Neural cell (in vitro differentiated cells): Measurements from ENCODE around the gene CARD19.

ENCODE experiments used
- CTCF ChIP-seq: fragments of 450-650 bp; IDR thresholded peaks from 2 replicates; pipeline ENCODE4 v1.5.1; 2014; ENCODE audit warnings: antibody characterized with exemption, mild to moderate bottlenecking, moderate library complexity; ENCODE audit not compliant: poor library complexity, severe bottlenecking
- EP300 ChIP-seq: fragments of 450-650 bp; conservative IDR thresholded peaks from 2 replicates; pipeline ENCODE4 v1.6.1; 2014; ENCODE audit warnings: antibody characterized with exemption, mild to moderate bottlenecking, moderate library complexity; ENCODE audit not compliant: poor library complexity, severe bottlenecking
- EZH2 ChIP-seq: fragments of 200-600, 300-800 bp; shearing (Covaris generic), sonication (generic); IDR thresholded peaks from 2 replicates; pipeline ENCODE4 v1.6.1; 2014; ENCODE audit warnings: antibody characterized with exemption, low read length, borderline replicate concordance, mild to moderate bottlenecking; ENCODE audit not compliant: insufficient read depth, poor library complexity, severe bottlenecking
- POLR2AphosphoS5 ChIP-seq: IDR thresholded peaks from 2 replicates; pipeline ENCODE4 v1.6.1; 2012
- RAD21 ChIP-seq: fragments of 450-650 bp; conservative IDR thresholded peaks from 2 replicates; pipeline ENCODE4 v1.6.1; 2014; ENCODE audit warnings: antibody characterized with exemption, mild to moderate bottlenecking, moderate library complexity
- REST ChIP-seq: IDR thresholded peaks from 2 replicates; pipeline ENCODE4 v1.6.1; 2012; ENCODE audit warnings: borderline replicate concordance
- SMC3 ChIP-seq: fragments of 450-650 bp; conservative IDR thresholded peaks from 2 replicates; pipeline ENCODE4 v1.6.1; 2014; ENCODE audit warnings: antibody characterized with exemption, mild to moderate bottlenecking, moderate library complexity; ENCODE audit not compliant: poor library complexity
- TAF1 ChIP-seq: IDR thresholded peaks from 2 replicates; pipeline ENCODE4 v1.6.1; 2012; ENCODE audit warnings: low read depth

- TF ChIP-seq CTCF (no peak), EZH2 (no peak), SMC3 (no peak), EP300 (no peak), TAF1 (no peak), RAD21 (no peak), POLR2AphosphoS5 (no peak), REST (no peak)
These were observed 4.5 kb upstream of the CARD19 start for GRCh38 chr9:93091453-93092081.
